HFF-Myc (cell line): Measurements from ENCODE around the gene TMEM63B.

Experiments used
- DNase-seq: peaks from one replicate; pipeline ENCODE4 v3.0.0-alpha.2; 2011; ENCODE audit warnings: low read depth; ENCODE audit errors: extremely low read depth
- H3K4me3 ChIP-seq: replicated peaks from 2 replicates; pipeline ENCODE4 v1.5.1; 2011; ENCODE audit warnings: low read depth, mild to moderate bottlenecking, control low read depth, low read length
- CTCF ChIP-seq: IDR thresholded peaks from 2 replicates; pipeline ENCODE4 v1.5.1; 2012; ENCODE audit warnings: mild to moderate bottlenecking, low read depth, low read length, control low read depth; ENCODE audit errors: missing control alignments

Gene TMEM63B

GRCh38 chr6:44201200-44201599 is 73.8 kb downstream of the TMEM63B start:
- DNase-seq, result no peak
- no peak overlapping the region for H3K4me3 ChIP-seq
- no peak for TF ChIP-seq CTCF

- H3K4me3 ChIP-seq, result no peak overlapping the region
- TF ChIP-seq CTCF, result no peak
- DNase-seq, result no peak
Observed at GRCh38 chr6:44201638-44202303, 74.4 kb downstream of the TMEM63B start.

GRCh38 chr6:44202332-44202971 is 75.1 kb downstream of the TMEM63B start:
- no peak overlapping the region for H3K4me3 ChIP-seq
- TF ChIP-seq CTCF, result no peak

GRCh38 chr6:44202972-44203750 is 75.8 kb downstream of the TMEM63B start:
- no peak for DNase-seq
- TF ChIP-seq CTCF, result no peak
- H3K4me3 ChIP-seq, result no peak overlapping the region

More at GRCh38 chr6:44202332-44202971, 75.1 kb downstream of the TMEM63B start:
- DNase-seq, result no peak

- no peak for TF ChIP-seq CTCF
- no peak overlapping the region for H3K4me3 ChIP-seq
- DNase-seq, result no peak
Observed at GRCh38 chr6:44203955-44204354, 76.6 kb downstream of the TMEM63B start.
